K562 (cell line): ENCODE measurements around the gene RBMXL2. TPM values are rescaled to one million over a fixed set of nuclear protein-coding genes. Genes with fewer than 3 reads are reported as not detected.

Experiments
- ATAC-seq: fragments of 200-7000 bp; cut with Tn5 transposase; 3 replicates; pipeline ENCODE4 v1.9.1; 2020; ENCODE audit warnings: moderate library complexity
- BruUV-seq: library from RNA; stranded (reverse); fragments of 400-500 nt; replicated peaks from 2 replicates; lab custom pipeline; 2021; lab: Mats Ljungman, UMichigan
- CTCF ChIA-PET: fragments of 300-600 bp; formaldehyde crosslinking; extraction: SDS; loops from one replicate; lab custom pipeline; 2021; ENCODE audit warnings: low intra/inter-chr PET ratio; lab: Yijun Ruan, JAX
- POLR2A ChIA-PET: fragments of 300-600, 350-650 bp; sonication (Branson Sonifier 250); formaldehyde crosslinking; extraction: SDS; loops from one replicate; lab custom pipeline; 2021; ENCODE audit warnings: antibody characterized with exemption, inconsistent platforms; lab: Yijun Ruan, JAX
- DNase-seq, 4 experiments: peaks; one replicate each; pipeline versions ENCODE4 v3.0.0 to v3.0.0-alpha.2; 2011 to 2018; ENCODE audit warnings: low spot score in 3 of 4, mixed read lengths in 3 of 4; ENCODE audit errors: extremely low read depth in 1 of 4
- FAIRE-seq: peaks from 2 replicates; lab custom pipeline; 2011; peaks lifted over from hg19 to GRCh38; lab: Jason Lieb, UNC
- H2AFZ ChIP-seq: 2 replicates; pipeline ENCODE4 v1.6.0; 2011; ENCODE audit warnings: low read depth, low read length, control low read depth, inconsistent platforms
- H3K27ac ChIP-seq: fragments of 200-600 bp; 3 replicates; pipeline ENCODE4 v1.8.0; 2011; ENCODE audit warnings: low read depth, mild to moderate bottlenecking, control low read depth, inconsistent platforms, low read length, moderate library complexity, mixed read lengths; ENCODE audit errors: extremely low read depth
- H3K27me3 ChIP-seq, 2 experiments: fragments of 300-600 bp in 1 of 2; 2 replicates in 1 of 2; 3 replicates in 1 of 2; pipeline versions ENCODE4 v1.6.0 to v1.8.0; 2011; ENCODE audit warnings: inconsistent platforms in 2 of 2, low read length in 2 of 2, mild to moderate bottlenecking in 1 of 2, mixed read lengths in 1 of 2, moderate library complexity in 1 of 2; ENCODE audit not compliant: control insufficient read depth in 2 of 2, insufficient read depth in 2 of 2
- H3K36me3 ChIP-seq: fragments of 300-600 bp; 3 replicates; pipeline ENCODE4 v1.8.0; 2011; ENCODE audit warnings: mild to moderate bottlenecking, low read length, inconsistent platforms; ENCODE audit not compliant: control insufficient read depth, insufficient read depth
- H3K4me1 ChIP-seq, 2 experiments: fragments of 200-600 bp in 1 of 2; replicated peaks in 1 of 2; 2 replicates in 1 of 2; 3 replicates in 1 of 2; pipeline versions ENCODE4 v1.5.1 to v1.8.0; 2011; ENCODE audit warnings: inconsistent platforms in 2 of 2, low read length in 2 of 2, mild to moderate bottlenecking in 1 of 2, mixed read lengths in 1 of 2, moderate library complexity in 1 of 2; ENCODE audit not compliant: control insufficient read depth in 2 of 2, insufficient read depth in 2 of 2
- H3K4me2 ChIP-seq: 2 replicates; pipeline ENCODE4 v1.6.1; 2011; ENCODE audit warnings: low read length, control low read depth, inconsistent platforms, mixed read lengths; ENCODE audit not compliant: insufficient read depth
- H3K4me3 ChIP-seq: fragments of 200-600 bp; sonication (generic), shearing (Covaris generic); 2 replicates; pipeline ENCODE4 v1.5.1; 2016; ENCODE audit warnings: control low read depth, inconsistent platforms
- H3K79me2 ChIP-seq: fragments of 200-600 bp; 3 replicates; pipeline ENCODE4 v1.8.0; 2011; ENCODE audit warnings: low read length, inconsistent platforms; ENCODE audit not compliant: control insufficient read depth, insufficient read depth
- H3K9ac ChIP-seq, 2 experiments: 2 replicates each; pipeline versions ENCODE4 v1.6.0 to v1.6.1; 2011; ENCODE audit warnings: low read depth in 2 of 2, low read length in 2 of 2, control low read depth in 1 of 2, inconsistent platforms in 1 of 2, mild to moderate bottlenecking in 1 of 2, mixed read lengths in 1 of 2; ENCODE audit not compliant: insufficient read depth in 1 of 2
- H3K9me1 ChIP-seq: one replicate; pipeline ENCODE4 v1.6.0; 2011; ENCODE audit warnings: inconsistent platforms, mild to moderate bottlenecking, low read length, moderate library complexity; ENCODE audit not compliant: control insufficient read depth, insufficient read depth
- H3K9me3 ChIP-seq: replicated peaks from 2 replicates; pipeline ENCODE4 v1.5.1; 2011; ENCODE audit warnings: low read depth, low read length, inconsistent platforms; ENCODE audit not compliant: control insufficient read depth, insufficient read depth
- H4K20me1 ChIP-seq: replicated peaks from 2 replicates; pipeline ENCODE4 v1.6.1; 2011; ENCODE audit warnings: low read length, inconsistent platforms, mixed read lengths; ENCODE audit not compliant: control insufficient read depth, insufficient read depth
- ADNP ChIP-seq: fragments of 200-800 bp; sonication (Bioruptor generic); IDR thresholded peaks from 2 replicates; pipeline ENCODE4 v1.6.1; 2016; ENCODE audit warnings: missing genetic modification characterization, missing compliant biosample characterization
- CCAR2 ChIP-seq: fragments of 200-400 bp; formaldehyde crosslinking; IDR thresholded peaks from 2 replicates; pipeline ENCODE4 v1.6.1; 2017; ENCODE audit warnings: mild to moderate bottlenecking, low read depth, low read length
- FOXJ3 ChIP-seq: sonication (generic); formaldehyde crosslinking; IDR thresholded peaks from 2 replicates; pipeline ENCODE4 v1.4.0; 2020; ENCODE audit warnings: mild to moderate bottlenecking, missing genetic modification reagents
- ILF3 ChIP-seq: fragments of 450-650 bp; IDR thresholded peaks from 2 replicates; pipeline ENCODE4 v1.6.1; 2018; ENCODE audit warnings: antibody characterized with exemption, mild to moderate bottlenecking, moderate library complexity, borderline replicate concordance
- KHSRP ChIP-seq: fragments of 450-650 bp; IDR thresholded peaks from 2 replicates; pipeline ENCODE4 v1.6.1; 2017
- ZNF133 ChIP-seq: fragments of 250-450 bp; sonication (Bioruptor Pico); IDR thresholded peaks from 2 replicates; pipeline ENCODE4 v1.4.0; 2020; ENCODE audit warnings: mild to moderate bottlenecking
- ZNF57 ChIP-seq: fragments of 450-650 bp; formaldehyde crosslinking; IDR thresholded peaks from 2 replicates; pipeline ENCODE4 v1.4.0; 2020; ENCODE audit warnings: mild to moderate bottlenecking, moderate library complexity
- ZNF699 ChIP-seq: fragments of 250-450 bp; sonication (Bioruptor Pico); IDR thresholded peaks from 2 replicates; pipeline ENCODE4 v1.8.0; 2021; ENCODE audit warnings: mild to moderate bottlenecking, moderate library complexity; ENCODE audit not compliant: insufficient replicate concordance
- ZNF79 ChIP-seq: fragments of 250-450 bp; sonication (Bioruptor Pico); IDR thresholded peaks from 2 replicates; pipeline ENCODE4 v1.4.0; 2020; ENCODE audit warnings: low read depth, mild to moderate bottlenecking, moderate library complexity
- WGBS: fragments of 100-300 bp; shearing (Covaris generic); methylation state at CpG from one replicate; pipeline ENCODE4 v1.1.6; 2016; ENCODE audit warnings: low coverage, mixed read lengths; ENCODE audit not compliant: insufficient coverage; ENCODE audit errors: missing lambda C conversion rate; 5-methylcytosine and 5-hydroxymethylcytosine counted together
- in situ Hi-C: fragments of 300-500 bp; cut with MboI; formaldehyde crosslinking; loops from 4 replicates; pipeline ENCODE4 v1.15.0; 2018; ENCODE audit warnings: inconsistent platforms, mixed read lengths
- intact Hi-C: fragments of 100-400 bp; cut with micrococcal nuclease; formaldehyde crosslinking; loops from 2 replicates; pipeline ENCODE4 v1.14.2; 2022
- polyA plus RNA-seq, 8 experiments: library from polyadenylated mRNA; depleted of rRNA in 4 of 8; stranded (reverse) in 5 of 8; unstranded in 3 of 8; fragments of >200 nt; fragmentation: Nextera tagmentation in 2 of 8; fragmentation: Illumina TruSeq in 1 of 8; extraction: Ambion mirVana in 2 of 8; extraction: Trizol in 1 of 8; gene quantifications; 2 replicates each; pipeline versions ENCODE4 v1.2.1 to v1.2.3, GENCODE V29; 2011 to 2014; ENCODE audit warnings: inconsistent platforms in 1 of 8, missing spikeins in 1 of 8
- total RNA-seq, 7 experiments: library from RNA; depleted of rRNA in 6 of 7; stranded (reverse); fragments of >200 nt in 6 of 7; fragmentation: Illumina TruSeq in 2 of 7; extraction: Trizol in 2 of 7; gene quantifications; 2 replicates each; pipeline versions ENCODE4 v1.2.1 to v1.2.3, GENCODE V29; 2011 to 2021; ENCODE audit warnings: low replicate concordance in 1 of 7
- TF ChIP-seq, protein P1 (sequence below): fragments of 450-650 bp; IDR thresholded peaks from 2 replicates; pipeline ENCODE4 v1.6.1; 2016; ENCODE audit warnings: mild to moderate bottlenecking
- TF ChIP-seq, protein P2 (sequence below): fragments of 250-450 bp; sonication (Bioruptor Pico); IDR thresholded peaks from 2 replicates; pipeline ENCODE4 v1.6.1; 2021; ENCODE audit warnings: mild to moderate bottlenecking

Gene RBMXL2
- total and polyA plus RNA-seq, 9 of the 15 experiments (the other 6 are each of a cell fraction or from before 2014, with no cell fraction given), result 0.07 to 0.45 (median 0.21) TPM; not detected in 3

GRCh38 chr11:7050191-7050590 is 38.6 kb upstream of the RBMXL2 start (continued):
- TF ChIP-seq ZNF57 (CRISPR knock-in tag), result no peak

DNA sequence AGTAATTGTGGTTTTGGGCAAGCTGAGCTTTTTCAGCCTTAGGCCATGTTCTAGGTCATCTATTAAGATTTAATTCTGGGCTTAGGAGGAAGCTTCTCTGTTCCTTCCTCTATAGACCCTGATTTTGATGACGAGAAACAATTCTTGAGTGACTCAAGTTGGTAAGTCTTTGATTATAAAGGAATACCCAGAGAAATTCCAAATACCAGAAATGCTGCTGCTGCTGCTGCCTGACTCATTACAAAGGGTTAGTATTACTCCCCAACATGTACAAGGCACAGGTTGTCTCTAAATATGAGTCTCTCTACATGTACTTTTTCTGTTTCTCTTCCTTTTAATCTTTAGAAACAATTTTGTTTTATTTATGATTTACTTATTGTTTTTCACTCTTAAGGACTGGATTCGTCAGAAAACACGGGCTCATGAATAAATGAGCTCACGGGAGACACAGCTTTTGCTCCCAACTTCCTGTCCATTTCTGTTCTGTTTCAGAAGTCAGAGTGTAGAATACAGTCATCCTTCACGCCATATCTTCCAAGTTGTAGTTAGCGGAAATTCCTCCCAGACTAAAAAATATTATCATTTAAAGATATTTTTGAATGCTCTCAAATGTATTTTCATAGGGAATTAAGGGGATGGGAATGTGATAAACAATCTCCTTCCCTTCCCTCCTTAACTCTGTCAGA is 31.8 kb upstream of the RBMXL2 start:
- Histone ChIP-seq H3K79me2 (no peaks in the 10 kb centered on the region), H3K9me1 (no peaks in the 10 kb centered on the region), H3K9me3 (no peaks in the 10 kb centered on the region), H3K27me3 (no peaks in the 10 kb centered on the region), H3K36me3 (no peaks in the 10 kb centered on the region), H3K4me2 (no peak overlapping the region), H2AFZ (no peak overlapping the region; the same call in 1 of the 2 replicates), H3K4me3 (no peak overlapping the region), H3K4me1 (no peaks in the 10 kb centered on the region), H3K27ac (no peak overlapping the region), H3K9ac (no peak overlapping the region), H4K20me1 (no peaks in the 10 kb centered on the region)
- no peak for FAIRE-seq
- no TSS peak for BruUV-seq
- in situ Hi-C loops, result no loop called here
- CTCF ChIA-PET, result no interaction called here
- POLR2A ChIA-PET, result interaction anchor here (0.7 kb wide), 1 partner anchor 130 kb away, joined by 3 read pairs; no protein-coding TSS in a partner anchor
- WGBS, result 11% methylated on average over 6 of the region's 6 CpGs
- intact Hi-C loops, result no loop called here
- DNase-seq, result no peak
- no peak for ATAC-seq
- no peak for TF ChIP-seq ADNP
- TF ChIP-seq, protein P1, sequence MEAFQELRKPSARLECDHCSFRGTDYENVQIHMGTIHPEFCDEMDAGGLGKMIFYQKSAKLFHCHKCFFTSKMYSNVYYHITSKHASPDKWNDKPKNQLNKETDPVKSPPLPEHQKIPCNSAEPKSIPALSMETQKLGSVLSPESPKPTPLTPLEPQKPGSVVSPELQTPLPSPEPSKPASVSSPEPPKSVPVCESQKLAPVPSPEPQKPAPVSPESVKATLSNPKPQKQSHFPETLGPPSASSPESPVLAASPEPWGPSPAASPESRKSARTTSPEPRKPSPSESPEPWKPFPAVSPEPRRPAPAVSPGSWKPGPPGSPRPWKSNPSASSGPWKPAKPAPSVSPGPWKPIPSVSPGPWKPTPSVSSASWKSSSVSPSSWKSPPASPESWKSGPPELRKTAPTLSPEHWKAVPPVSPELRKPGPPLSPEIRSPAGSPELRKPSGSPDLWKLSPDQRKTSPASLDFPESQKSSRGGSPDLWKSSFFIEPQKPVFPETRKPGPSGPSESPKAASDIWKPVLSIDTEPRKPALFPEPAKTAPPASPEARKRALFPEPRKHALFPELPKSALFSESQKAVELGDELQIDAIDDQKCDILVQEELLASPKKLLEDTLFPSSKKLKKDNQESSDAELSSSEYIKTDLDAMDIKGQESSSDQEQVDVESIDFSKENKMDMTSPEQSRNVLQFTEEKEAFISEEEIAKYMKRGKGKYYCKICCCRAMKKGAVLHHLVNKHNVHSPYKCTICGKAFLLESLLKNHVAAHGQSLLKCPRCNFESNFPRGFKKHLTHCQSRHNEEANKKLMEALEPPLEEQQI, result no peak
- TF ChIP-seq ZNF699 (CRISPR knock-in tag), result no peak
- no peak for TF ChIP-seq FOXJ3 (CRISPR knock-in tag)
- TF ChIP-seq, protein P2, sequence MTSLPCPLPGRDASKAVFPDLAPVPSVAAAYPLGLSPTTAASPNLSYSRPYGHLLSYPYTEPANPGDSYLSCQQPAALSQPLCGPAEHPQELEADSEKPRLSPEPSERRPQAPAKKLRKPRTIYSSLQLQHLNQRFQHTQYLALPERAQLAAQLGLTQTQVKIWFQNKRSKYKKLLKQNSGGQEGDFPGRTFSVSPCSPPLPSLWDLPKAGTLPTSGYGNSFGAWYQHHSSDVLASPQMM (CRISPR knock-in tag), result no peak
- no peak for TF ChIP-seq KHSRP
- no peak for TF ChIP-seq ZNF133 (CRISPR knock-in tag)
- TF ChIP-seq CCAR2, result no peak
- no peak for TF ChIP-seq ILF3
- TF ChIP-seq ZNF79 (CRISPR knock-in tag), result no peak
